Epithelial cell of proximal tubule (primary cell): ENCODE results near the gene GAS7. TPM values are rescaled to one million over a fixed set of nuclear protein-coding genes. Genes with fewer than 3 reads are reported as not detected.

Source experiments
- DNase-seq: peaks from one replicate; pipeline ENCODE4 v3.0.0-alpha.2; 2011; ENCODE audit warnings: low read depth
- H3K4me3 ChIP-seq: 2 replicates; pipeline ENCODE4 v1.5.1; 2011; ENCODE audit warnings: low read depth, mild to moderate bottlenecking, low read length
- CTCF ChIP-seq: conservative IDR thresholded peaks from 2 replicates; pipeline ENCODE4 v1.5.1; 2012; ENCODE audit warnings: low read depth, mild to moderate bottlenecking, low read length
- total RNA-seq: library from RNA; depleted of rRNA; stranded (reverse); fragments of >200 nt; gene quantifications from 2 replicates; pipeline ENCODE4 v1.2.3, GENCODE V29; 2015

Gene GAS7
- total RNA-seq, 1 donor from 2014 or later, result 2.5 TPM

GRCh38 chr17:10055262-10055975 lies 143.0 kb downstream of the GAS7 start:
- H3K4me3 ChIP-seq, result no peak overlapping the region
- TF ChIP-seq CTCF, result no peak
- DNase-seq, result no peak

GRCh38 chr17:10053782-10054540 lies 144.4 kb downstream of the GAS7 start:
- no peak for DNase-seq
- H3K4me3 ChIP-seq, result no peak overlapping the region
- TF ChIP-seq CTCF, result no peak

GRCh38 chr17:10052106-10052813 lies 146.1 kb downstream of the GAS7 start:
- TF ChIP-seq CTCF, result no peak
- no peak overlapping the region for H3K4me3 ChIP-seq
- DNase-seq, result no peak

- no peak for DNase-seq
Observed at GRCh38 chr17:10051112-10051511, 147.3 kb downstream of the GAS7 start.

GRCh38 chr17:10050597-10051101 lies 147.8 kb downstream of the GAS7 start:
- H3K4me3 ChIP-seq, result no peak overlapping the region
- no peak for DNase-seq
- no peak for TF ChIP-seq CTCF

More at GRCh38 chr17:10051112-10051511, 147.3 kb downstream of the GAS7 start:
- no peak for TF ChIP-seq CTCF
- no peak overlapping the region for H3K4me3 ChIP-seq

GRCh38 chr17:10048629-10049350 lies 149.6 kb downstream of the GAS7 start:
- no peak overlapping the region for H3K4me3 ChIP-seq
- no peak for DNase-seq
- no peak for TF ChIP-seq CTCF
